Stimulated activated CD8-positive, alpha-beta memory T cell treated with anti-CD3 and anti-CD28 coated beads, Interleukin-2, amount 100 ng/mL, for 1 hour (primary cell): ENCODE measurements around the gene FOXD4L4.
"Not testable (repeated sequence)": the region's sequence is repeated elsewhere in the genome, so short reads cannot be mapped to it uniquely, and the experiment has no call there.

Experiments used
- DNase-seq, 2 donors: peaks; one replicate each; pipeline ENCODE4 v3.0.0-alpha.2; 2020; ENCODE audit warnings: low read depth in 2 of 2

Gene FOXD4L4

GRCh38 chr9:65737096-65737564, at the start of gene FOXD4L4:
Gene FOXD4L4, plus strand, starts transcription at chr9:65737146. Its CDS starts 0 bp downstream, at chr9:65737146.
- DNase-seq: not testable (repeated sequence)

GRCh38 chr9:65703550-65703949, 33.4 kb upstream of the FOXD4L4 start:
- not testable (repeated sequence) for DNase-seq

GRCh38 chr9:65714445-65714844, 22.5 kb upstream of the FOXD4L4 start:
- DNase-seq: not testable (repeated sequence)

GRCh38 chr9:65738133-65738532, 1.2 kb downstream of the FOXD4L4 start:
- DNase-seq: not testable (repeated sequence)
